ENCODE measurements around the gene MYO1E. TPM values are rescaled to one million over a fixed set of nuclear protein-coding genes. Genes with fewer than 3 reads are reported as not detected.
"Not testable (repeated sequence)": the region's sequence is repeated elsewhere in the genome, so short reads cannot be mapped to it uniquely, and the experiment has no call there.

Gene MYO1E
- total RNA-seq, 5 donors from 2014 or later (not counting 1 experiment from before 2014, with no cell fraction given): 1.3 to 11.7 (median 4.3) TPM

DNA sequence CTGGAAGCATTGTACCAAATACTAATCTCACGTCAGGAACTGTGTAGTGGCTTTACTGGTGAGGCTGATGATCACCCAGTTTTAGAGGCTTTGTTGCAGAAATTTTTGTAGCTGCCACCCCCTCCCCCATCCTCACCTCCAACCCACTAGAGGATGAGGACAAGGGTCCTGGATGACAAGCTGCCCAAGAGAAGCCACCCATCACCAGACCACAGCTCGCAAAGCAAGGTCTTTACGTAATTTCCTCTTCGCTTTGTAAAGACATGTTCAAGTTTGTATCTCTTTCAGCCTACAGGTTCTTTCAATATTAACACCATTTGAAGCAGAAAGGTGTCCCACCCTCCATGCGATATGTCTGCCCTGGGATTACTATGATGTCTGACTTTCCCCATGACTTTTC lies 91.8 kb downstream of the MYO1E start:
- Mint-ChIP-seq H3K27ac (no peak overlapping the region), H3K4me1 (no peaks in the 10 kb centered on the region), H3K4me3 (no peak overlapping the region), H3K36me3 (no peaks in the 10 kb centered on the region), H3K9me3 (no peaks in the 10 kb centered on the region), H3K27me3 (peaks cover 3 to 8% of the 10 kb centered on the region in 2 donors)
- CTCF ChIA-PET: interaction anchor here in 1 of 2 donors (0.7 kb wide), 1 partner anchor 12 kb away, joined by 3 read pairs; no protein-coding TSS in a partner anchor
- 100% methylated on average over 3 of the region's 5 CpGs for WGBS (ENCODE audit: insufficient coverage)
- no peaks in the 10 kb centered on the region for H3K36me3 ChIP-seq (ENCODE audit: control insufficient read depth in 2 of 2, extremely low read depth in 1 of 2, insufficient read depth in 1 of 2, low read length in 1 of 2)
- H3K27ac ChIP-seq (ENCODE audit: low read length): no peak overlapping the region
- POLR2A ChIA-PET: interaction anchor here in 1 of 2 donors (0.6 kb wide), 1 partner anchor 136 kb away, joined by 3 read pairs; no protein-coding TSS in a partner anchor
- ATAC-seq (replicated peaks in 1 of 4) (no peak), DNase-seq (no peak)
- H3K4me3 ChIP-seq (ENCODE audit: control insufficient read depth in 1 of 2, extremely low read depth in 1 of 2, low read length in 1 of 2): no peak overlapping the region
- no peaks in the 10 kb centered on the region for H3K4me1 ChIP-seq (ENCODE audit: control insufficient read depth in 1 of 2, extremely low read depth in 1 of 2, insufficient read depth in 2 of 2, low read length in 2 of 2)
- no peaks in the 10 kb centered on the region for H3K9me3 ChIP-seq
- H3K27me3 ChIP-seq (replicated peaks in 1 of 2; ENCODE audit: control insufficient read depth in 2 of 2, extremely low read depth in 1 of 2, insufficient read depth in 2 of 2, low read length in 1 of 2): peaks cover 0 to 9% of the 10 kb centered on the region in 2 experiments

DNA sequence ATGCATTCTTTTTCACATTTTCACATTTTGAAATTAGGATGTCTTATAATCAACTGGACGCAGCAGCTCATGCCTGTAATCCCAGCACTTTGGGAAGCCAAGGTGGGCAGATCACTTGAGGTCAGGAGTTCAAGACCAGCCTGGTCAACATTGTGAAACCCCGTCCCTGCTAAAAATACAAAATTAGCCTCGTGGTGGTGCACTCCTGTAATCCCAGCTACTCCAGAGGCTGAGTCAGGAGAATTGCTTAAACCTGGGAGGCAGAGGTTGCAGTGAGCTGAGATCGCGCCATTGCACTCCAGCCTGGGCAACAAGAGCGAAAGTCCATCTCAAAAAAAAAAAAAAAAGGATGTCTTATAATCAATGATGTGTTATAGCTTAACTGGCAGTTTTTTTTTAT lies 92.4 kb downstream of the MYO1E start:
- H3K4me3 ChIP-seq (ENCODE audit: control insufficient read depth in 1 of 2, extremely low read depth in 1 of 2, low read length in 1 of 2); H3K4me1 Mint-ChIP-seq; H3K9me3 Mint-ChIP-seq; ATAC-seq (replicated peaks in 1 of 4); DNase-seq; H3K9me3 ChIP-seq; H3K27ac ChIP-seq (ENCODE audit: low read length); H3K27ac Mint-ChIP-seq; CTCF ChIA-PET; H3K36me3 Mint-ChIP-seq; H3K27me3 ChIP-seq (replicated peaks in 1 of 2; ENCODE audit: control insufficient read depth in 2 of 2, extremely low read depth in 1 of 2, insufficient read depth in 2 of 2, low read length in 1 of 2); H3K4me3 Mint-ChIP-seq; H3K36me3 ChIP-seq (ENCODE audit: control insufficient read depth in 2 of 2, extremely low read depth in 1 of 2, insufficient read depth in 1 of 2, low read length in 1 of 2); H3K4me1 ChIP-seq (ENCODE audit: control insufficient read depth in 1 of 2, extremely low read depth in 1 of 2, insufficient read depth in 2 of 2, low read length in 2 of 2): not testable (repeated sequence)
- POLR2A ChIA-PET: interaction anchor here in 1 of 2 donors (0.6 kb wide), 1 partner anchor 137 kb away, joined by 3 read pairs; no protein-coding TSS in a partner anchor
- 56% methylated on average over 3 of the region's 6 CpGs for whole genome bisulfite sequencing (ENCODE audit: insufficient coverage)
- H3K27me3 Mint-ChIP-seq: peaks cover 3 to 11% of the 10 kb centered on the region in 2 donors

DNA sequence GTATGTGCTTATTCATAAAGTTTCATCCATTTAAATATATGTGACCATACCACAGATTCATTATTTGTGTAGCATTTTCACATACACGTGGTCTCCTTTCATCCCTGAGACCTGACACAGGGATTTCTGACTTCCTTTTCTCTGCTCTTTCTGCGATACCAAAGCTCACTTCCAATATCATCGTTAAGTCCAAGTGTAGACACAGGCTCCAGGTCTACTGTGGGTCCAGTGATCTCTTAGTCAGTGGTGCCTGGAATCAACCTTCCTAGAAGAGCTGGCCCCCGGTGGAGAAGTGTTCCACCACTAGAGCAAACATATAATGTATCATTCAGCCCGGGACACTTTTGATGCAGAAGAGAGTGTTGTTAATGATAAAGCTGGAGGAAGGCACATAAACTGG lies 93.6 kb downstream of the MYO1E start:
- H3K27me3 ChIP-seq (replicated peaks in 1 of 2; ENCODE audit: control insufficient read depth in 2 of 2, extremely low read depth in 1 of 2, insufficient read depth in 2 of 2, low read length in 1 of 2): peaks cover 0 to 9% of the 10 kb centered on the region in 2 experiments
- no peak for ATAC-seq (replicated peaks in 1 of 4)
- no peaks in the 10 kb centered on the region for H3K4me1 ChIP-seq (ENCODE audit: control insufficient read depth in 1 of 2, extremely low read depth in 1 of 2, insufficient read depth in 2 of 2, low read length in 2 of 2)
- ChIA-PET CTCF (interaction anchor here in 1 of 2 donors (0.6 kb wide), 1 partner anchor 413 kb away, joined by 7 read pairs; no protein-coding TSS in a partner anchor), POLR2A (no interaction called here)
- H3K9me3 Mint-ChIP-seq: no peaks in the 10 kb centered on the region
- peaks cover 0 to 5% (median 0%) of the 10 kb centered on the region in 3 donors for H3K4me1 Mint-ChIP-seq
- DNase-seq: no peak
- H3K36me3 Mint-ChIP-seq: no peaks in the 10 kb centered on the region
- H3K4me3 Mint-ChIP-seq: no peak overlapping the region
- H3K27ac ChIP-seq (ENCODE audit: low read length): no peak overlapping the region
- no peaks in the 10 kb centered on the region for H3K36me3 ChIP-seq (ENCODE audit: control insufficient read depth in 2 of 2, extremely low read depth in 1 of 2, insufficient read depth in 1 of 2, low read length in 1 of 2)
- no peak overlapping the region for H3K27ac Mint-ChIP-seq
- no peak overlapping the region for H3K4me3 ChIP-seq (ENCODE audit: control insufficient read depth in 1 of 2, extremely low read depth in 1 of 2, low read length in 1 of 2)
- no peaks in the 10 kb centered on the region for H3K9me3 ChIP-seq
- WGBS (ENCODE audit: insufficient coverage): no CpG with 5 or more reads among the region's 5 CpGs
- H3K27me3 Mint-ChIP-seq: peaks cover 3 to 12% of the 10 kb centered on the region in 2 donors

DNA sequence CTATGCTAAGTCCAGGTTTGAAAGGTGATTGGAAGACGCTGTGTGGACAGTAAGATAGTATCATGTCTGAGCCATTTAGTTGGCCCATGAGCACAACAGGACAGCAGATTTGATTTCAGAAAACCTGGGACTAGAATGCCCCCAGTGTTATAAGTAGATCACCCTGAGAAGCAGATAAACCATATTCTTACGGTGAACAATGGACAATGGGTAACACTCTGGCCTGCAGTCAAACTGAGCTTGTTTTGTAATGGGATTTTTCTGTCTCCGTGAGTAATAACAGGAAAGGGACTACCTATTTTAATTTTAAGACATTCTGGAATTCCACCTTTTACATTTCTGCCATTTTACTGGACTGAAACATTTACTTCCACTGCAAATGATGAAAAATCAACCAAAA lies 94.6 kb downstream of the MYO1E start:
- DNase-seq: no peak
- no peak for ATAC-seq (replicated peaks in 1 of 4)
- H3K9me3 ChIP-seq: no peaks in the 10 kb centered on the region
- Mint-ChIP-seq H3K27me3 (peaks cover 3 to 14% of the 10 kb centered on the region in 2 donors), H3K27ac (no peak overlapping the region), H3K4me1 (peaks cover 0 to 6% (median 0%) of the 10 kb centered on the region in 3 donors), H3K4me3 (no peak overlapping the region), H3K9me3 (no peaks in the 10 kb centered on the region), H3K36me3 (no peaks in the 10 kb centered on the region)
- no peaks in the 10 kb centered on the region for H3K4me1 ChIP-seq (ENCODE audit: control insufficient read depth in 1 of 2, extremely low read depth in 1 of 2, insufficient read depth in 2 of 2, low read length in 2 of 2)
- no peak overlapping the region for H3K27ac ChIP-seq (ENCODE audit: low read length)
- CTCF ChIA-PET: no interaction called here
- WGBS (ENCODE audit: insufficient coverage): 83% methylated on average over 1 of the region's 3 CpGs
- no peaks in the 10 kb centered on the region for H3K36me3 ChIP-seq (ENCODE audit: control insufficient read depth in 2 of 2, extremely low read depth in 1 of 2, insufficient read depth in 1 of 2, low read length in 1 of 2)
- no peak overlapping the region for H3K4me3 ChIP-seq (ENCODE audit: control insufficient read depth in 1 of 2, extremely low read depth in 1 of 2, low read length in 1 of 2)
- H3K27me3 ChIP-seq (replicated peaks in 1 of 2; ENCODE audit: control insufficient read depth in 2 of 2, extremely low read depth in 1 of 2, insufficient read depth in 2 of 2, low read length in 1 of 2): peaks cover 0 to 9% of the 10 kb centered on the region in 2 experiments
- POLR2A ChIA-PET: no interaction called here

DNA sequence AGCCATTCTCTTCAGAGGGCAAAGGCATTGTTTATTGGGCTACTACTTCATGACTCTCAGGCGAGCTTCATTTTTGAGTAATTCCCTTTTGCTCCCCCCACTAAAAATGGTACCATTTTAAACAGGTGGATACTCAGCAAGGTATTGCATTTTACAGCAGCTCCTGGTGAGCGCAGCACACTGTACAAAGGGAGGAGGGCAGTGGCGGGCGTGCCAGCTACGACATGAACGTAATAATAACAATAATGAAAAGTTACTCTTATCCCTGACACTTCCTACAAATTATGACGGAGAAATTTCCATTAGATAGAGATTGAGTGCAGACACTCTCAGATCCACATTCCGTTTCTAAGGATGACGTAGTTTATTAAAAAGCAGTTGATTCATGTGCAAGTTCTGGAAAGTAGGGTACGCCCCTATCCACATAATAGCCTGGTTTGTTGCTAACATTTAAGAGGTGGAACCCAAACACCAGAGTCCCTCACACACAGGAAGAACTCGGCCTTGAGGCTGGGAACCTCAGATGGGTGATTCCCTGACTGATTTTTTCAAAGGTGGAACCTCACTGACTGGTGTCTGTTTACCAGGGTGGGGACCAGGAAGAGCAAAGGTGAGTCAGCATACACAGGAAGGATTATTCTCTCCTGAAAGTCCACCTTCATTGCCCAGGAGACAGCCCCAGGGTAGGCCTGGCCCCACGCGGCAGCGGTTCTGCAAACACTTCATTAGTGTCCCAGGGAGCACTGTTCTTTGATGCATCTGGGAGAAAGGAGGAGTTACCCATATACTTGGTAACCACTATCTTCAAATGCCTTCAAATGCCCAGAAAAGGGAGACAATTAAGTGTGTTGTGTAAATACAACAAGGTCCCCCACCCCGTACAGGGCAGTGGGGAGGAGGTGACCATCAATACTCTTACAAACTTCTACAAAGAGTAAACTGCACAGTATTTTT lies 96.2 kb downstream of the MYO1E start:
- no peak overlapping the region for H3K4me3 ChIP-seq (ENCODE audit: control insufficient read depth in 1 of 2, extremely low read depth in 1 of 2, low read length in 1 of 2)
- peaks cover 2 to 13% of the 10 kb centered on the region in 2 donors for H3K27me3 Mint-ChIP-seq
- no peaks in the 10 kb centered on the region for H3K36me3 ChIP-seq (ENCODE audit: control insufficient read depth in 2 of 2, extremely low read depth in 1 of 2, insufficient read depth in 1 of 2, low read length in 1 of 2)
- H3K9me3 ChIP-seq: no peaks in the 10 kb centered on the region
- peaks cover 0 to 4% of the 10 kb centered on the region in 2 experiments for H3K27me3 ChIP-seq (replicated peaks in 1 of 2; ENCODE audit: control insufficient read depth in 2 of 2, extremely low read depth in 1 of 2, insufficient read depth in 2 of 2, low read length in 1 of 2)
- no peaks in the 10 kb centered on the region for H3K9me3 Mint-ChIP-seq
- no peaks in the 10 kb centered on the region for H3K4me1 ChIP-seq (ENCODE audit: control insufficient read depth in 1 of 2, extremely low read depth in 1 of 2, insufficient read depth in 2 of 2, low read length in 2 of 2)
- WGBS (ENCODE audit: insufficient coverage): 82% methylated on average over 4 of the region's 15 CpGs
- no peaks in the 10 kb centered on the region for H3K36me3 Mint-ChIP-seq
- H3K27ac ChIP-seq (ENCODE audit: low read length): no peak overlapping the region
- peaks cover 0 to 6% (median 0%) of the 10 kb centered on the region in 3 donors for H3K4me1 Mint-ChIP-seq
- no peak overlapping the region for H3K4me3 Mint-ChIP-seq
- ATAC-seq (replicated peaks in 1 of 4) (no peak), DNase-seq (no peak)
- CTCF ChIA-PET: interaction anchor here in 1 of 2 donors (0.6 kb wide), 1 partner anchor 904 kb away, joined by 8 read pairs; no protein-coding TSS in a partner anchor
- no peak overlapping the region for H3K27ac Mint-ChIP-seq
- POLR2A ChIA-PET: no interaction called here

DNA sequence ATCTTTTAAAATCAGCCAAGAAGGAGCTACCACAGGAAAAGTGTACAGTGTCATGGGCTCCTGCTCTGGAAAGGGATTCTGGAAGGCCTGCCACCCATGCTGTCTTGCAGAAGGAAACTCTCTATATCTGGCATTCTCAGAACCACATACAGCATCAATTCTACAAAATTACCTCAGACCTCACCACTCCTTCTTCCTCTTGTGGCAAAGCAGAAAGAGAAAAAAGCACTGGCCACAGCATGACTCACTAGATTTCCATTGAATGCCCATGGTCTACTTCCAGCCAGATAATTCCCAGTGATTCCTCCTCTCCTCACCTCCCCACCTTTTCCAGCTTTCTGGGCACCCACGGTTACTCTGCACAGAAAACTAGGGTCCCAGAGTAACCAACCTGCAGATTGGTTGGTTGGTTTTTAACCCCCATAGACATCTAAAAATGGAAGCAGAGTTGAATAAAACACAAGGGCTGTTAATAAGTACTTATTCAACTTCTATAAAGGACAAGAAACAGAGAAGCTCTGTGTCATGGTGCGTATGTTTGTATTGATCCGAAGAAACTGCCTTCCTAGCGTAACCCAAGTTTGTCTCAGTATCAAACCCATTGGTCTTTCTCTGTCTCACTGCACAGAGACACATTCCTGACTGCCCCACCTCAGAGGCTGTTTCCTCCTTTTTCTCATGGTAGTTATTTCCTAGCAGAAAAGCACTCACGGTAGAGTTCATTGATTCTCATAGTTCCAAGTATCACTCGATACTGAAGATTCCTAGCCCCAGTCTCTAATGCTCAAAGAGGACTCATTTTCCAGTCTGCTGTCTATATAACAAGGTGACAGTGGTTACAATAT lies 98.3 kb downstream of the MYO1E start:
- H3K36me3 ChIP-seq (ENCODE audit: control insufficient read depth in 2 of 2, extremely low read depth in 1 of 2, insufficient read depth in 1 of 2, low read length in 1 of 2): no peaks in the 10 kb centered on the region
- WGBS (ENCODE audit: insufficient coverage): 60% methylated on average over 1 of the region's 6 CpGs
- Mint-ChIP-seq H3K36me3 (no peaks in the 10 kb centered on the region), H3K27ac (no peak overlapping the region), H3K4me3 (no peak overlapping the region), H3K9me3 (no peaks in the 10 kb centered on the region), H3K27me3 (peaks cover 1 to 11% of the 10 kb centered on the region in 2 donors), H3K4me1 (peaks cover 0 to 6% (median 0%) of the 10 kb centered on the region in 3 donors)
- no peak overlapping the region for H3K4me3 ChIP-seq (ENCODE audit: control insufficient read depth in 1 of 2, extremely low read depth in 1 of 2, low read length in 1 of 2)
- H3K27ac ChIP-seq (ENCODE audit: low read length): no peak overlapping the region
- H3K9me3 ChIP-seq: no peaks in the 10 kb centered on the region
- H3K27me3 ChIP-seq (replicated peaks in 1 of 2; ENCODE audit: control insufficient read depth in 2 of 2, extremely low read depth in 1 of 2, insufficient read depth in 2 of 2, low read length in 1 of 2): peaks cover 0 to 4% of the 10 kb centered on the region in 2 experiments
- ATAC-seq (replicated peaks in 1 of 4) (no peak), DNase-seq (no peak)
- ChIA-PET CTCF (no interaction called here), POLR2A (no interaction called here)
- no peaks in the 10 kb centered on the region for H3K4me1 ChIP-seq (ENCODE audit: control insufficient read depth in 1 of 2, extremely low read depth in 1 of 2, insufficient read depth in 2 of 2, low read length in 2 of 2)
